HEK293 (cell line): ENCODE results near the gene CDK11A.

ENCODE experiments used
- ZBTB7A ChIP-seq: fragments of 450-650 bp; formaldehyde crosslinking; IDR thresholded peaks from 2 replicates; pipeline ENCODE4 v1.5.1; 2016; ENCODE audit warnings: low read depth, missing biosample characterization, missing genetic modification characterization
- ZFP3 ChIP-seq: fragments of 450-650 bp; formaldehyde crosslinking; IDR thresholded peaks from 2 replicates; pipeline ENCODE4 v1.5.1; 2016; ENCODE audit warnings: low read depth, missing biosample characterization, missing genetic modification characterization
- ZNF426 ChIP-seq: fragments of 450-650 bp; formaldehyde crosslinking; IDR thresholded peaks from 2 replicates; pipeline ENCODE4 v1.5.1; 2017; ENCODE audit warnings: missing biosample characterization, missing genetic modification characterization, mild to moderate bottlenecking, inconsistent platforms, moderate library complexity
- ZNF433 ChIP-seq: fragments of 450-650 bp; formaldehyde crosslinking; IDR thresholded peaks from 2 replicates; pipeline ENCODE4 v1.5.1; 2016; ENCODE audit warnings: missing biosample characterization, missing genetic modification characterization, low read depth
- ZNF747 ChIP-seq: fragments of 450-650 bp; formaldehyde crosslinking; IDR thresholded peaks from 2 replicates; pipeline ENCODE4 v1.5.1; 2016; ENCODE audit warnings: missing biosample characterization, missing genetic modification characterization
- TF ChIP-seq, protein P1 (sequence below): fragments of 450-650 bp; formaldehyde crosslinking; IDR thresholded peaks from 2 replicates; pipeline ENCODE4 v1.5.1; 2016; ENCODE audit warnings: missing biosample characterization, missing genetic modification characterization
- TF ChIP-seq, protein P2 (sequence below): fragments of 450-650 bp; formaldehyde crosslinking; IDR thresholded peaks from 2 replicates; pipeline ENCODE4 v1.5.1; 2016; ENCODE audit warnings: missing biosample characterization, missing genetic modification characterization
- TF ChIP-seq, protein P3 (sequence below): fragments of 450-650 bp; formaldehyde crosslinking; conservative IDR thresholded peaks from 2 replicates; pipeline ENCODE4 v1.5.1; 2016; ENCODE audit warnings: low read depth, missing biosample characterization, missing genetic modification characterization
- TF ChIP-seq, protein P4 (sequence below): fragments of 450-650 bp; formaldehyde crosslinking; IDR thresholded peaks from 2 replicates; pipeline ENCODE4 v1.5.1; 2016; ENCODE audit warnings: missing biosample characterization, missing genetic modification characterization, low read depth
- TF ChIP-seq, protein P5 (sequence below): fragments of 450-650 bp; formaldehyde crosslinking; IDR thresholded peaks from 2 replicates; pipeline ENCODE4 v1.5.1; 2016; ENCODE audit warnings: missing biosample characterization, missing genetic modification characterization
- TF ChIP-seq, protein P6 (sequence below): fragments of 450-650 bp; formaldehyde crosslinking; optimal IDR thresholded peaks from 2 replicates; pipeline ENCODE3; 2016; ENCODE audit warnings: missing biosample characterization, mild to moderate bottlenecking, missing genetic modification characterization

DNA sequence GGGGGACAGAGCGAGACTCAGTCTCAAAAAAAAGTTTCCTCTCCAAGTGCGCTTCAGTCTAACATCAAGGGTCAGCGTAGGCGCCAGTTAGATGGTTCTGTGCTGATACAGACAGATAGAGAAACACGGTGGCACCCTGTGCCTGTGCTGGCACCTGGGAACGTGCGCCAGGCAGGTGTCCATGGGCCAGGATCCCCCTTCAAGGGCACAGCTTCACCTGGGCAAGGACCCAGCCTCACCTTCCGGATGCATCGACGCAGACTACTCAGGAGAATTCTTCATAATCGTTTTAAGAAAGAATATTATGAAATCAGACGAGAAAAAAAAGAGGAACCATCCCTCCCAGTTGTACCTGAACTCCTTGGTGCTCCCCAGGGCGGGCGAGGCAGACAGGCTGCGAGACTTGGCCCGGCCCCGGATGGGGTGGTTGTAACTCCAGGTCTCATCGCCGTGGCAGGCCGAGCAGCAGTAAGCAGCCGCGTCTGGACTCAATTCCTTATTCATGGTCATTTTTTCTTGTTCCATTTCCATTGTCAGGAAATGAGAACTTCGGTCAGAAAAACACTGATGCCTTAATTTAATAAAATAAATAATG lies 40.8 kb upstream of the CDK11A start:
- TF ChIP-seq, protein P1, sequence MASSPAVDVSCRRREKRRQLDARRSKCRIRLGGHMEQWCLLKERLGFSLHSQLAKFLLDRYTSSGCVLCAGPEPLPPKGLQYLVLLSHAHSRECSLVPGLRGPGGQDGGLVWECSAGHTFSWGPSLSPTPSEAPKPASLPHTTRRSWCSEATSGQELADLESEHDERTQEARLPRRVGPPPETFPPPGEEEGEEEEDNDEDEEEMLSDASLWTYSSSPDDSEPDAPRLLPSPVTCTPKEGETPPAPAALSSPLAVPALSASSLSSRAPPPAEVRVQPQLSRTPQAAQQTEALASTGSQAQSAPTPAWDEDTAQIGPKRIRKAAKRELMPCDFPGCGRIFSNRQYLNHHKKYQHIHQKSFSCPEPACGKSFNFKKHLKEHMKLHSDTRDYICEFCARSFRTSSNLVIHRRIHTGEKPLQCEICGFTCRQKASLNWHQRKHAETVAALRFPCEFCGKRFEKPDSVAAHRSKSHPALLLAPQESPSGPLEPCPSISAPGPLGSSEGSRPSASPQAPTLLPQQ (tag by site-specific recombination): no peak
- no peak for TF ChIP-seq ZFP3
- TF ChIP-seq ZNF747 (tag by site-specific recombination): no peak
- TF ChIP-seq, protein P2, sequence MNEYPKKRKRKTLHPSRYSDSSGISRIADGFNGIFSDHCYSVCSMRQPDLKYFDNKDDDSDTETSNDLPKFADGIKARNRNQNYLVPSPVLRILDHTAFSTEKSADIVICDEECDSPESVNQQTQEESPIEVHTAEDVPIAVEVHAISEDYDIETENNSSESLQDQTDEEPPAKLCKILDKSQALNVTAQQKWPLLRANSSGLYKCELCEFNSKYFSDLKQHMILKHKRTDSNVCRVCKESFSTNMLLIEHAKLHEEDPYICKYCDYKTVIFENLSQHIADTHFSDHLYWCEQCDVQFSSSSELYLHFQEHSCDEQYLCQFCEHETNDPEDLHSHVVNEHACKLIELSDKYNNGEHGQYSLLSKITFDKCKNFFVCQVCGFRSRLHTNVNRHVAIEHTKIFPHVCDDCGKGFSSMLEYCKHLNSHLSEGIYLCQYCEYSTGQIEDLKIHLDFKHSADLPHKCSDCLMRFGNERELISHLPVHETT (tag by site-specific recombination): no peak
- no peak for TF ChIP-seq ZNF433 (tag by site-specific recombination)
- TF ChIP-seq ZNF426 (tag by site-specific recombination): no peak
- TF ChIP-seq ZBTB7A (tag by site-specific recombination): no peak
- TF ChIP-seq, protein P3, sequence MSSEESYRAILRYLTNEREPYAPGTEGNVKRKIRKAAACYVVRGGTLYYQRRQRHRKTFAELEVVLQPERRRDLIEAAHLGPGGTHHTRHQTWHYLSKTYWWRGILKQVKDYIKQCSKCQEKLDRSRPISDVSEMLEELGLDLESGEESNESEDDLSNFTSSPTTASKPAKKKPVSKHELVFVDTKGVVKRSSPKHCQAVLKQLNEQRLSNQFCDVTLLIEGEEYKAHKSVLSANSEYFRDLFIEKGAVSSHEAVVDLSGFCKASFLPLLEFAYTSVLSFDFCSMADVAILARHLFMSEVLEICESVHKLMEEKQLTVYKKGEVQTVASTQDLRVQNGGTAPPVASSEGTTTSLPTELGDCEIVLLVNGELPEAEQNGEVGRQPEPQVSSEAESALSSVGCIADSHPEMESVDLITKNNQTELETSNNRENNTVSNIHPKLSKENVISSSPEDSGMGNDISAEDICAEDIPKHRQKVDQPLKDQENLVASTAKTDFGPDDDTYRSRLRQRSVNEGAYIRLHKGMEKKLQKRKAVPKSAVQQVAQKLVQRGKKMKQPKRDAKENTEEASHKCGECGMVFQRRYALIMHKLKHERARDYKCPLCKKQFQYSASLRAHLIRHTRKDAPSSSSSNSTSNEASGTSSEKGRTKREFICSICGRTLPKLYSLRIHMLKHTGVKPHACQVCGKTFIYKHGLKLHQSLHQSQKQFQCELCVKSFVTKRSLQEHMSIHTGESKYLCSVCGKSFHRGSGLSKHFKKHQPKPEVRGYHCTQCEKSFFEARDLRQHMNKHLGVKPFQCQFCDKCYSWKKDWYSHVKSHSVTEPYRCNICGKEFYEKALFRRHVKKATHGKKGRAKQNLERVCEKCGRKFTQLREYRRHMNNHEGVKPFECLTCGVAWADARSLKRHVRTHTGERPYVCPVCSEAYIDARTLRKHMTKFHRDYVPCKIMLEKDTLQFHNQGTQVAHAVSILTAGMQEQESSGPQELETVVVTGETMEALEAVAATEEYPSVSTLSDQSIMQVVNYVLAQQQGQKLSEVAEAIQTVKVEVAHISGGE (tag by site-specific recombination): no peak
- TF ChIP-seq, protein P4, sequence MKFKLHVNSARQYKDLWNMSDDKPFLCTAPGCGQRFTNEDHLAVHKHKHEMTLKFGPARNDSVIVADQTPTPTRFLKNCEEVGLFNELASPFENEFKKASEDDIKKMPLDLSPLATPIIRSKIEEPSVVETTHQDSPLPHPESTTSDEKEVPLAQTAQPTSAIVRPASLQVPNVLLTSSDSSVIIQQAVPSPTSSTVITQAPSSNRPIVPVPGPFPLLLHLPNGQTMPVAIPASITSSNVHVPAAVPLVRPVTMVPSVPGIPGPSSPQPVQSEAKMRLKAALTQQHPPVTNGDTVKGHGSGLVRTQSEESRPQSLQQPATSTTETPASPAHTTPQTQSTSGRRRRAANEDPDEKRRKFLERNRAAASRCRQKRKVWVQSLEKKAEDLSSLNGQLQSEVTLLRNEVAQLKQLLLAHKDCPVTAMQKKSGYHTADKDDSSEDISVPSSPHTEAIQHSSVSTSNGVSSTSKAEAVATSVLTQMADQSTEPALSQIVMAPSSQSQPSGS: no peak
- TF ChIP-seq, protein P5, sequence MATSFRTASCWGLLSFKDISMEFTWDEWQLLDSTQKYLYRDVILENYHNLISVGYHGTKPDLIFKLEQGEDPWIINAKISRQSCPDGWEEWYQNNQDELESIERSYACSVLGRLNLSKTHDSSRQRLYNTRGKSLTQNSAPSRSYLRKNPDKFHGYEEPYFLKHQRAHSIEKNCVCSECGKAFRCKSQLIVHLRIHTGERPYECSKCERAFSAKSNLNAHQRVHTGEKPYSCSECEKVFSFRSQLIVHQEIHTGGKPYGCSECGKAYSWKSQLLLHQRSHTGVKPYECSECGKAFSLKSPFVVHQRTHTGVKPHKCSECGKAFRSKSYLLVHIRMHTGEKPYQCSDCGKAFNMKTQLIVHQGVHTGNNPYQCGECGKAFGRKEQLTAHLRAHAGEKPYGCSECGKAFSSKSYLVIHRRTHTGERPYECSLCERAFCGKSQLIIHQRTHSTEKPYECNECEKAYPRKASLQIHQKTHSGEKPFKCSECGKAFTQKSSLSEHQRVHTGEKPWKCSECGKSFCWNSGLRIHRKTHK: no peak
- TF ChIP-seq, protein P6, sequence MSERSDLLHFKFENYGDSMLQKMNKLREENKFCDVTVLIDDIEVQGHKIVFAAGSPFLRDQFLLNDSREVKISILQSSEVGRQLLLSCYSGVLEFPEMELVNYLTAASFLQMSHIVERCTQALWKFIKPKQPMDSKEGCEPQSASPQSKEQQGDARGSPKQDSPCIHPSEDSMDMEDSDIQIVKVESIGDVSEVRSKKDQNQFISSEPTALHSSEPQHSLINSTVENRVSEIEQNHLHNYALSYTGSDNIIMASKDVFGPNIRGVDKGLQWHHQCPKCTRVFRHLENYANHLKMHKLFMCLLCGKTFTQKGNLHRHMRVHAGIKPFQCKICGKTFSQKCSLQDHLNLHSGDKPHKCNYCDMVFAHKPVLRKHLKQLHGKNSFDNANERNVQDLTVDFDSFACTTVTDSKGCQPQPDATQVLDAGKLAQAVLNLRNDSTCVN (tag by site-specific recombination): no peak
